C4-2B (cell line): Measurements from ENCODE around the gene CDK5.
"Not testable (repeated sequence)": the region's sequence is repeated elsewhere in the genome, so short reads cannot be mapped to it uniquely, and the experiment has no call there.

Experiments
- H3K27ac ChIP-seq: fragments of 450-650 bp; 2 replicates; pipeline ENCODE4 v1.5.1; 2017
- CTCF ChIP-seq: fragments of 450-650 bp; conservative IDR thresholded peaks from 2 replicates; pipeline ENCODE4 v1.5.1; 2017; ENCODE audit warnings: mild to moderate bottlenecking
- ZFX ChIP-seq: fragments of 450-650 bp; IDR thresholded peaks from 2 replicates; pipeline ENCODE4 v1.6.1; 2017

CDK5 gene

GRCh38 chr7:151047976-151048815 is 9.5 kb downstream of the CDK5 start, which contains the start of gene ASIC3:
Gene ASIC3 (plus strand): TSS chr7:151048531. CDS start chr7:151048886, 355 bp downstream.
- no peak within 1 kb of the TSS for H3K27ac ChIP-seq
- TF ChIP-seq ZFX = no peak
- TF ChIP-seq CTCF = no peak

GRCh38 chr7:151046603-151047573 is 10.8 kb downstream of the CDK5 start:
- no peak overlapping the region for H3K27ac ChIP-seq

GRCh38 chr7:151045967-151046366 is 11.7 kb downstream of the CDK5 start:
- no peak overlapping the region for H3K27ac ChIP-seq
- no peak for TF ChIP-seq CTCF
- TF ChIP-seq ZFX = no peak

More at GRCh38 chr7:151046603-151047573, 10.8 kb downstream of the CDK5 start:
- TF ChIP-seq CTCF (no peak), ZFX (no peak)

GRCh38 chr7:151045262-151045661 is 12.4 kb downstream of the CDK5 start:
- H3K27ac ChIP-seq = no peak overlapping the region
- TF ChIP-seq CTCF (no peak), ZFX (no peak)

GRCh38 chr7:151043959-151044358 is 13.7 kb downstream of the CDK5 start:
- no peak overlapping the region for H3K27ac ChIP-seq
- TF ChIP-seq CTCF (no peak), ZFX (no peak)

GRCh38 chr7:151043449-151043848 is 14.2 kb downstream of the CDK5 start:
- not testable (repeated sequence) for H3K27ac ChIP-seq

GRCh38 chr7:151040616-151041375 is 16.9 kb downstream of the CDK5 start:
- no peak overlapping the region for H3K27ac ChIP-seq
- TF ChIP-seq CTCF = no peak
